Measurements from ENCODE around the gene NCOA7. TPM values are rescaled to one million over a fixed set of nuclear protein-coding genes. Genes with fewer than 3 reads are reported as not detected.
A peak's percentile ranks its signal among the peaks of the same experiment; 100 is the strongest.
"Not testable (repeated sequence)": the region's sequence is repeated elsewhere in the genome, so short reads cannot be mapped to it uniquely, and the experiment has no call there.

NCOA7 gene
- total and polyA plus RNA-seq, 9 of the 15 experiments (the other 6 are each of a cell fraction or from before 2014, with no cell fraction given), result 5.8 to 14.6 (median 9.3) TPM

- H3K27ac ChIP-seq (ENCODE audit: extremely low read depth, low read depth, low read length); POLR2A ChIA-PET; ATAC-seq; in situ Hi-C loops (cut with MboI); H3K9ac ChIP-seq (ENCODE audit: insufficient read depth in 1 of 2, low read depth in 2 of 2, low read length in 2 of 2); CTCF ChIA-PET (ENCODE audit: low intra/inter-chr PET ratio); H3K9me1 ChIP-seq (ENCODE audit: control insufficient read depth, insufficient read depth, low read length); H3K9me3 ChIP-seq (replicated peaks; ENCODE audit: control insufficient read depth, insufficient read depth, low read depth, low read length); FAIRE-seq; DNase-seq (ENCODE audit: extremely low read depth in 1 of 4, low spot score in 3 of 4); H3K4me1 ChIP-seq (replicated peaks in 1 of 2; ENCODE audit: control insufficient read depth in 2 of 2, insufficient read depth in 2 of 2, low read length in 2 of 2); intact Hi-C loops (cut with micrococcal nuclease); H3K79me2 ChIP-seq (ENCODE audit: control insufficient read depth, insufficient read depth, low read length); H2AFZ ChIP-seq (ENCODE audit: low read depth, low read length); H3K27me3 ChIP-seq (ENCODE audit: control insufficient read depth in 2 of 2, insufficient read depth in 2 of 2, low read length in 2 of 2); H3K4me3 ChIP-seq; H3K4me2 ChIP-seq (ENCODE audit: insufficient read depth, low read length); BruUV-seq (replicated peaks); H4K20me1 ChIP-seq (replicated peaks; ENCODE audit: control insufficient read depth, insufficient read depth, low read length); TF ChIP-seq PBX2 (CRISPR knock-in tag; IDR thresholded peaks at IDR 0.05; ENCODE audit: low read depth): not testable (repeated sequence)
- 0 out of 2 replicates have a peak, but pooled peaks have one; percentile 28 for TF ChIP-seq PBX2 (tag; conservative IDR thresholded peaks at IDR 0.05; ENCODE audit: low read depth)
- peak; percentile 21 for TF ChIP-seq MEIS2 (IDR thresholded peaks at IDR 0.05; ENCODE audit: partially characterized antibody)
- TF ChIP-seq CBFA2T3 (IDR thresholded peaks at IDR 0.05), result peak; percentile 25
- TF ChIP-seq CBFA2T2 (conservative IDR thresholded peaks at IDR 0.05), result 0 out of 2 replicates have a peak, but pooled peaks have one; percentile 8
- WGBS (ENCODE audit: insufficient coverage, low coverage, missing lambda C conversion rate), result 6% methylated on average over 2 of the region's 2 CpGs
- peaks cover 19% of the 10 kb centered on the region; the same call in 2 of the 3 replicates for H3K36me3 ChIP-seq (ENCODE audit: control insufficient read depth, insufficient read depth, low read length)
Measured at GRCh38 chr6:125912430-125912829, 121.7 kb downstream of the NCOA7 start.
